ENCODE results near the gene SLC10A3. TPM values are rescaled to one million over a fixed set of nuclear protein-coding genes. Genes with fewer than 3 reads are reported as not detected.

SLC10A3 gene
- total RNA-seq, 1 donor from 2014 or later, result 7.8 TPM

GRCh38 chrX:154513716-154514115 lies 23.3 kb upstream of the SLC10A3 start:
- DNase-seq (ENCODE audit: low read depth, low spot score), result no peak
- Mint-ChIP-seq H3K36me3 (ENCODE audit: low read depth) (peaks cover 15% of the 10 kb centered on the region), H3K27me3 (ENCODE audit: low read depth) (no peaks in the 10 kb centered on the region), H3K9me3 (peaks cover 3% of the 10 kb centered on the region), H3K27ac (ENCODE audit: unreplicated experiment) (no peak overlapping the region), H3K4me3 (peak overlapping the region; percentile 72), H3K4me1 (peaks cover 30% of the 10 kb centered on the region)
- TF ChIP-seq CTCF (conservative IDR thresholded peaks at IDR 0.05), result no peak

GRCh38 chrX:154512879-154513553 lies 22.6 kb upstream of the SLC10A3 start:
- DNase-seq (ENCODE audit: low read depth, low spot score), result no peak
- Mint-ChIP-seq H3K4me3 (no peak overlapping the region), H3K27me3 (ENCODE audit: low read depth) (no peaks in the 10 kb centered on the region), H3K4me1 (peaks cover 28% of the 10 kb centered on the region), H3K36me3 (ENCODE audit: low read depth) (peaks cover 19% of the 10 kb centered on the region), H3K27ac (ENCODE audit: unreplicated experiment) (no peak overlapping the region), H3K9me3 (peaks cover 5% of the 10 kb centered on the region)
- TF ChIP-seq CTCF (conservative IDR thresholded peaks at IDR 0.05), result no peak

- H3K36me3 Mint-ChIP-seq (ENCODE audit: low read depth), result peaks cover 19% of the 10 kb centered on the region
- H3K27ac Mint-ChIP-seq (ENCODE audit: unreplicated experiment), result no peak overlapping the region
- no peak for TF ChIP-seq CTCF (conservative IDR thresholded peaks at IDR 0.05)
- peaks cover 5% of the 10 kb centered on the region for H3K9me3 Mint-ChIP-seq
- DNase-seq (ENCODE audit: low read depth, low spot score), result no peak
- peaks cover 18% of the 10 kb centered on the region for H3K4me1 Mint-ChIP-seq
- H3K4me3 Mint-ChIP-seq, result no peak overlapping the region
- H3K27me3 Mint-ChIP-seq (ENCODE audit: low read depth), result no peaks in the 10 kb centered on the region
Measured at GRCh38 chrX:154511761-154512160, 21.3 kb upstream of the SLC10A3 start.

GRCh38 chrX:154509455-154509854 lies 19.0 kb upstream of the SLC10A3 start:
- no peak for DNase-seq (ENCODE audit: low read depth, low spot score)
- Mint-ChIP-seq H3K4me3 (no peak overlapping the region), H3K4me1 (peaks cover 6% of the 10 kb centered on the region), H3K9me3 (peaks cover 5% of the 10 kb centered on the region), H3K27me3 (ENCODE audit: low read depth) (no peaks in the 10 kb centered on the region), H3K27ac (ENCODE audit: unreplicated experiment) (no peak overlapping the region), H3K36me3 (ENCODE audit: low read depth) (peaks cover 19% of the 10 kb centered on the region)
- TF ChIP-seq CTCF (conservative IDR thresholded peaks at IDR 0.05), result no peak

- H3K9me3 Mint-ChIP-seq, result peaks cover 5% of the 10 kb centered on the region
- H3K27ac Mint-ChIP-seq (ENCODE audit: unreplicated experiment), result no peak overlapping the region
- no peaks in the 10 kb centered on the region for H3K4me1 Mint-ChIP-seq
- DNase-seq (ENCODE audit: low read depth, low spot score), result no peak
- H3K36me3 Mint-ChIP-seq (ENCODE audit: low read depth), result peaks cover 14% of the 10 kb centered on the region
- no peaks in the 10 kb centered on the region for H3K27me3 Mint-ChIP-seq (ENCODE audit: low read depth)
- H3K4me3 Mint-ChIP-seq, result no peak overlapping the region
- no peak for TF ChIP-seq CTCF (conservative IDR thresholded peaks at IDR 0.05)
Measured at GRCh38 chrX:154508384-154508745, 17.9 kb upstream of the SLC10A3 start.

Measured in neural crest cell (in vitro differentiated cells).